Measurements from ENCODE around the gene EHD4.

The EHD4 gene

GRCh38 chr15:41892621-41893421 lies 79.5 kb downstream of the EHD4 start:
- DNase-seq: peak; percentile 68

- peak; percentile 86 for DNase-seq
Observed at GRCh38 chr15:41891946-41892345, 80.4 kb downstream of the EHD4 start.

- DNase-seq: no peak
Observed at GRCh38 chr15:41891226-41891625, 81.1 kb downstream of the EHD4 start.

- no peak for DNase-seq
Observed at GRCh38 chr15:41890050-41890690, 82.2 kb downstream of the EHD4 start.

GRCh38 chr15:41888662-41889253 lies 83.6 kb downstream of the EHD4 start:
- no peak for DNase-seq

- no peak for DNase-seq
Observed at GRCh38 chr15:41887893-41888292, 84.5 kb downstream of the EHD4 start.

- no peak for DNase-seq
Observed at GRCh38 chr15:41887161-41887560, 85.2 kb downstream of the EHD4 start.

- no peak for DNase-seq
Observed at GRCh38 chr15:41886741-41887140, 85.6 kb downstream of the EHD4 start.

GRCh38 chr15:41885841-41886240 lies 86.5 kb downstream of the EHD4 start:
- no peak for DNase-seq

- no peak for DNase-seq
Observed at GRCh38 chr15:41885321-41885720, 87.0 kb downstream of the EHD4 start.

GRCh38 chr15:41884458-41884857 lies 87.9 kb downstream of the EHD4 start:
- DNase-seq: no peak

- DNase-seq: no peak
Observed at GRCh38 chr15:41883484-41883825, 88.9 kb downstream of the EHD4 start.

GRCh38 chr15:41882689-41883483 lies 89.5 kb downstream of the EHD4 start:
- DNase-seq: no peak

- no peak for DNase-seq
Observed at GRCh38 chr15:41881920-41882688, 90.3 kb downstream of the EHD4 start.

GRCh38 chr15:41881550-41881919 lies 90.8 kb downstream of the EHD4 start:
- no peak for DNase-seq

GRCh38 chr15:41881086-41881485 lies 91.3 kb downstream of the EHD4 start:
- DNase-seq: no peak

GRCh38 chr15:41880156-41880877 lies 92.0 kb downstream of the EHD4 start:
- no peak for DNase-seq

GRCh38 chr15:41879321-41879845 lies 93.0 kb downstream of the EHD4 start:
- no peak for DNase-seq

GRCh38 chr15:41878355-41878699 lies 94.0 kb downstream of the EHD4 start:
- no peak for DNase-seq

GRCh38 chr15:41877631-41878354 lies 94.6 kb downstream of the EHD4 start:
- no peak for DNase-seq

GRCh38 chr15:41876689-41877088 lies 95.7 kb downstream of the EHD4 start:
- DNase-seq: no peak
